Activated T-helper 9 cell treated with anti-CD3 and anti-CD28 coated beads, Interleukin-2, amount 50 U/mL, for 16 hours (primary cell): ENCODE results near the gene STAM.
A peak's percentile ranks its signal among the peaks of the same experiment; 100 is the strongest.
"Not testable (repeated sequence)": the region's sequence is repeated elsewhere in the genome, so short reads cannot be mapped to it uniquely, and the experiment has no call there.

Experiments used
- DNase-seq: peaks from one replicate; pipeline ENCODE4 v3.0.0-alpha.2; 2020; ENCODE audit warnings: low read depth

The STAM gene

DNA sequence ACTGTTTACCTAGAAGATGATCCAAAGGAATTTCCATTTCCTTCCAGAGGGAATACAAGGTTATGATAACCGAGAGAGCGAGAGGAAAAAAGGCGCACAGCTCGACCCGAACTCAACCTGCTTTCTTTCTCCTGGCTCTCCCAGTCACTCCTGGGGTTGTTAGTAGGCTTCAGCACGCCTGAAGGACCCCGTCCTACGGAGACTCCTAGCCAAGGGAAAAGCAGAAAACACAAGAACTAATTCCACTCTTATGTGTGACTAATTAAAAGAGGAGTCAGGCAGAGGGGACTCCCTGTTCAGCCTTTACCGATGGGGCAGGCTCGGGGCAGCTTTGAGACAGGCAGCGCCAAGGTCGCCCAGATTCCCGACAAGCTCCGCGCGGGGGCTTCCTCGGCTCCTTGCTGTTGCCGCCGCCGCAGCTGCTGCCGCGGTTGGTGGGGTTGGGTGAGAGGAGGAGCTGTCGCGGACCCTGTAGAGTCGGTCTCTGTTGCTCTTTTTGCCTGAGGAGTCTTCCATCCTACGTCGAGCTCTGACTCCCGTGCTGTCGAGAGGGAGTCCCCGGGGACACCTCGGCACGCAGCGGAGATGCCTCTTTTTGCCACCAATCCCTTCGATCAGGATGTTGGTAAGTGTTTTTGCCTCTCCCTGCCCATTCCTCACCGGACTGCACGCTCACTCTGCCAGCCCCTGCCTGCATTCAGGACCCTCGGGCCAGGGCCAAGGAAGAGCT, at the start of gene STAM:
STAM (plus strand) TSS at position 397 of the 730 bp plus-strand sequence; CDS start at position 586, 189 bp downstream.
- DNase-seq, result peak; percentile 85

DNA sequence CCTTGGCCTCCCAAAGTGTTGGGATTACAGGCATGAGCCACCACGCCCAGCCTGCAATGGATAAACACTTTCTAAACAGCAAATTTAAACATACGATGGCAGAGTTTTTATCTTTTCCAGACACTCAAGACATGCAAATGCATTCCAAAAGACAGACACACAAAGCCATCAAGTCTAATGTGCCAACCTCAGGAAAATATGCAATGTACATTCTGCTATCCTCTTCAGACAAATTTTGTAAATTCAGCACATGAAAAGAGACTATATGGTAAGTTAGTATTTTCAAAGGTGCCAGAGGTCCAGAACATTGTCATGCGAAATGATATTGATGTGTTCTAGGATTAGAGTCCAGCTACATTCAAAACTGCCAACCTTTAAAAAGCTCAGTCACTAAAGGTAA, 46.6 kb upstream of the STAM start:
- no peak for DNase-seq

DNA sequence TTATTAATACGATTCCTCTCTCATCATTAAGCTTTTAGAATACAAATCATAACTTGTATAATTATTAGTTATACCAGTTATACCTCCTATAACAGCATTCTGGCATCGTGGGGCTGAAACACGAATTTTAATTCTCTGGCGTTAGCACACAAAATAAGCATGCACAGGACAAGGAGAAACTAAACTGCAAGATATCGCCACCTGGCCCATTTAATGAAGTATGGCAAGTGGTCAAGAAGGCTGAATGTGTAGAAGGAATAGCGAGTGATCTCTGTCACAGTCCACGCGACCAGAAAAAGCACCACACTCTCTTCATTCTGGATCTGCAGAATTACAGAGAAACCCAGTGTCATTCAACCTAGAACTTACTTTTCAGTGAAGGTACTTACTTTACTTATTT, 44.9 kb upstream of the STAM start:
- DNase-seq, result no peak

DNA sequence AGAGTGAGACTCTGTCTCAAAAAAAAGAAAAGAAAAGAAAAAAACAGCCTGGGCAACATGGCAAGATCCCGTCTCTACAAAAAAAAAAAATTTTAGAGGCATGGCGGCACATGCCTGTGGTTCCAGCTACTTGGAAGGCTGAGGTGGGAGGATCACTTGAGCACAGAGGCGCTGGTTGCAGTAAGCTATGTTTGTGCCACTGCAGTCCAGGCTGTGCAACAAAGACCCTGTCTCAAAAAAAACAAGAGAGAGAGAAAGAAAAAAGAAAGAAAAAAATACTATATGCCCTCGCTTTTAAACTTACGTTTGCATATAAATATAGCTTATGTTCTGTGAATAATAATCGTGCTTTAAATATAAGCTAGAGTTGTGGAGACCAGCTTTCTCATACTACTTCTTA, 38.0 kb upstream of the STAM start:
- no peak for DNase-seq

DNA sequence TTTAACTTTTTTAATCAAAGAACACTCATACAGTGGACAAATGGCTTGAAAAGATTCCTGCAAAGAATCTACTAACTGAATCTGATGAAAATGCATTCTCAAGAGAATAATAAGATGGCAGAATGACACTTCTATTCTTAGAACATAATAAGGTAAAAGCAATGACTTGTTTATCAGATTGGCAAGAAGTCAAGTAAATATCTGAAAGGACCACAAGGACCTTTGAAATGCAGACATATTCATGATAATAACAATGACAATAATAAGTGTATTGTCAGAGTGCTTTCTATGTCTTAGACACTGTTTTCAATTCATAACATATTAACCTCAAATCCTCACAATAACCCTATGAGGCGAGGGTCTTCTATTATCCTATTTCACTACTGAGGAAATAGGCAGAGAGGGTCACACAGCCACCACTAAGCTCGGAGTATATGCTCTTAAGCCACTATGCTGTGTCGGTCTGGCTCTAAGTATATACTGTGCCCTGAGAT, 37.4 kb upstream of the STAM start:
- no peak for DNase-seq

DNA sequence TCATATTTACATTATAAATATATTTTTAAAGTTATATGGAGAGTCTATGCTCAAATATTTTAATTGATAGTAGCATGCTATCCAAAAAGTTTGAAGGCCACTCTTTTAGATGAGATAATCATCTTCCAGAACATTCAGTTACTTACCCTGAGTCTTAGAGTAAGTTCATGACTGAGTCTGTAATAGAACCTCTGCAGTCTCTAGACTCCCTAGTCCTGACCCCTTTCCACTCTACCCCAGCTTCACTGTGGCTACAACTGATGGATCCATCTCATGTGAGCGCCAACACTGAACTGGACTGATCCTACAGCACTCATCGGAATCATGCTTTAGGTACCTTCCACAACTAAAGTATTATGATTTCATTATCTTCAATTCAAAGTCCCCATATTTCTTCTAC, 36.9 kb upstream of the STAM start:
- no peak for DNase-seq

DNA sequence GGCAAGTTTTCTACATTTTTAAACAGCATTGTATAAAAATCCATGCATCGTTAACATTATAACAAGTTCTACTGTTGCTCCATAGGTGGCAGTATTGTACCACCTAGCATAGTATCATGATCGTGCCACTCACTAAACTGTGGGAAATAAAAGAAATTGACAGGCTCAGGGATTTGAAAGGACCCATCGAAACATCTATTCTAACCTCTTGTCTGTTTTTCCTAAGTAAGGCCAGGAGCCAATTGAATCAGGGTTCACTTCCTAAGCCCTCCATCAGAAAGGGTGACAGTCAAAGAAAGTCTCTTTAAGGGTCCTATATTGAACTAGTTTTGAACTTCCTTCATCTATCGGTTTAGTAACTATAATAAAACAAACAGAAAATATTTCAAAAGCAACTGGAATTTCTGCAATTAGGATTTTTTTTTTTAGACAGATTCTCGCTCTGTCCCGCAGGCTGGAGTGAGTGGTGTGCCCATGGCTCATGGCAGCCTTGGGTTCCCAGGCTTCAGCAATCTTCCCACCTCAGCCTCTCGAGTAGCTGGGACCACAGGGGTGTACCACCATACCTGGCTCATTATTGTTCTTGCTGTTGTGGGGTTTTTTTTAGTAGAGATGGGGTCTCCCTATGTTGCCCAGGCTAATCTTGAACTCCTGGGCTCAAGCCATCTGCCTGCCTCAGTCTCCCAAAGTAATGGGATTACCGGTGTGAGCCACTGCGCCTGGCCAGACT, 36.2 kb upstream of the STAM start:
- no peak for DNase-seq

DNA sequence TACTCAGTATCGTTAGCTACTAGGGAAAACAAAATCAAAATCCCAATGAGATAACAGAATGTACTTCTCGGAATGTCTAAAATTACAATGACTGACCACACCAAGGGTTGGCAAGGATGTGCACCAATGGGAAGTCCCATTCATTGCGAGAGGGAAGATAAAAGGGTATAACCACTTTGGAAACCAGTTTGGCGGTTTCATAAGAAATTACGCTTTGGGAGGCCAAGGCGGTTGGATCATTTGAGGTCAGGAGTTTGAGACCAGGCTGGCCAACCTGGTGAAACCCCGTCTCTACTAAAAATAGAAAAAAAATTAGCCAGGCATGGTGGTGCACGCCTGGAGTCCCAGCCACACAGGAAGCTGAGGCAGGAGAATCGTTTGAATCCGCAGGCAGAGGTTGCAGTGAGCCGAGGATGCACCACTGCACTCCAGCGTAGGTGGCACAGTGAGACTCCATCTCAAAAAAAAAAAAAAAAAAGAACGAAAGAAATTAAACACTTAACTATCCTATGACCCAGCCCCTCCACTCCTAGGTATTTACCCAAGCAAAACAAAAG, 34.4 kb upstream of the STAM start:
- no peak for DNase-seq

DNA sequence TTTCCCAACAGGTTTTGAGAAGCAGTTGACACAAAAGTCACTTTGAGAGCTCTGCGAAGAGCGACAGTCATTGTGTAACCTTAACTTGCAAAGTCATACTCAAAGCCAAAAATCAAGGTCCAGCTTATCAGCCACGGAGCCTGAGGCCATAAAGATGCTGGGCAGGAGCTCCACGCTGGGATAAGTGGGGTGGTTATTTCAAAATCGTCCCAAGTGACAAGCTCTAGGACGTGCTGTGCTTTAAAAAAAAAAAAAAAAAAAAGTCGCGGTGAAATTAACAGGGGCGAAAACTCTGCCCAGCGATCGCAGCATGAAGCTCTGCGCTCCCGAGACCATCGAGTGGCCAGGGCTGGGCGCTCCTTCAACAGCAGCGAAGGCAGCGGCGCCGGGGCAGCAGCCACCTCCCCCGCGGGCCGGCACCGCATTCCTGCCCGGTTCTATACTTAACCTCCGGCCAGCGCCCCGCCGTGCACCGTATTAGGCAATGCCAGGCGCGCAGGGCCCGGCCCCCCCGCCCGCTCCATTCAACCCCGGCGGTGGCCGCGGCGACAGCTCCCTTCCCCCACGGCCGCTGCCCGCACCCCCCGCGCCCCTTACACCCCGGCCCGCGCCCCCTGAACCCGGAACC, 27.4 kb upstream of the STAM start:
- DNase-seq, result peak; percentile 4

DNA sequence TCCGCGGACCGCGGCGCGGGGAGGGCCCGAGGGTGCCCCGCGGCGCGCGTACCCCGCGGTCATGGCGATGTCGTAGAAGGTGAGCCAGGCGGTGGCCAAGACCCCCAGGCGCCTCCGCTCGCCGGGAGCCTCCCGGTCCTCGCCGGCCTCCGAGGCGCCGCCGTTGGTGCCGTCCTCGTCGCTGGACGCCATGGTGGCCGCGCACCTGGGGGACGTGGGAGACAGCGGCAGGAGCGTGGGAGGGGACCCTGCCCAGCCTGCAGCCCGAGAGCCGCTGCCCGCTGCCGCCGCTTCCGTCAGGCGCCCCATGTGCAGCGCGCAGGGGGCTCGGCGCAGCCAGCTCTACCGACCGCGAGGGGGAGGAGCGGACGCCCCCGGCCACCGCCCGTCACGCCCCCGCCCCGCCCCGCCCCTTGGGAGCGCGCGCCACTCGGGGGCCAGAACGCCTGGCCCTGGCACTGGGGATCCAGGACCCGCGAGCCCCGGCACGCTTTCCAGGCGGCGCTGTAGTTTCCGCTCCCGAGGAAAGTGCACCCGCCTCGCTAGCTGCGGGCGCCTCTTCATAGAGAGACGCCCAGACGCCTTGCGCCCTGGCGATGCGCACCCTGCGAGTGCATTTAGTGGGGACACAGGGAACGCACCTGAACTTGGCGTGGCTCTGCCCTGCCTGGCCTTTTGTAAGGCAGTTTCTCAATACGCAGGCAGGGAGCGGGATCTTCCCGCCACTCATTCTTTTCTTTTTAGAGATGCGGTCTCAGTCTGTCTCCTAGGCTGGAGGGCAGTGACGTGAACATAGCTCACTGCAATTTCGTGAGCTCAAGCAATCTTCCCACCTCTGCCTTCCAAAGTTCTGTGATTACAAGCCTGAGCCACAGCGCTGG, 26.7 kb upstream of the STAM start, which contains the start of gene HACD1:
HACD1 (minus strand) TSS at position 344 of the 881 bp plus-strand sequence; CDS start at position 309, 35 bp downstream.
- DNase-seq, result peak; percentile 38

DNA sequence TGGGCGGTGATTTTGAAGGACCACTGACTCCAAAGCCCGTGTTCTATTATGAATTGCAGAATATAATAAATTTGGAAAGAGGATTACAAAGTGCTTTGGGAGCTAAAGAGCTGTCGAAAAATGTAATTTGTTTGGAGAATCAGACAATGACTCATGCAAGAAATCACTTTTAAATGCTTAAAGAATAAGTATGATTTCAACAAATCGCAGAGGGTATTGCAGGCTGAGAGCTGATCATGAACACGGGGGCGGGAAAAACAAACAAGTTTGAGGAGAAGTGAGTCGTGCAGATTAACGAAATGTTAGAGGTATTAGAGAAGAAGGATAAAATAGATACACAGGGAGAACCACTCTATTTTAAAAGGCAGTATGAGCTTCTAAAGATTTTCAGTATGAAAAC, 21.9 kb upstream of the STAM start:
- no peak for DNase-seq

DNA sequence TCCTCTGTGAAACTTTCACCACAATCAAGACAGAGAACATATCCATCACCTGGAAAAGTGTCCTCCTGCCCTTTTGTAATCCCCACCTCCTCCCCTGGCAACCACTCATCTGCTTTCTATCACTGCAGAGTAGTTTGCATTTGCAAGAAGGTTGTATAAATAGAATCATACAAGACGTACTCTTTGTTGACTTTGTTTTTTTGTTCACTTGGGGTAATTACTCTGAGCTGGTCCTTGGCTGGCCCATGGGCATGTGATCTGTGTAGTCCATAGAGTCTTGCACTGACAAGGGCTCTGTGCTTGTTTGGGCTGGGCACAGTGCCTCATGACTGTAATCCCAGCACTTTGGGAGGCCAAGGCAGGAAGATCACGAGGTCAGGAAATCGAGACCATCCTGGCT, 19.0 kb upstream of the STAM start:
- no peak for DNase-seq

DNA sequence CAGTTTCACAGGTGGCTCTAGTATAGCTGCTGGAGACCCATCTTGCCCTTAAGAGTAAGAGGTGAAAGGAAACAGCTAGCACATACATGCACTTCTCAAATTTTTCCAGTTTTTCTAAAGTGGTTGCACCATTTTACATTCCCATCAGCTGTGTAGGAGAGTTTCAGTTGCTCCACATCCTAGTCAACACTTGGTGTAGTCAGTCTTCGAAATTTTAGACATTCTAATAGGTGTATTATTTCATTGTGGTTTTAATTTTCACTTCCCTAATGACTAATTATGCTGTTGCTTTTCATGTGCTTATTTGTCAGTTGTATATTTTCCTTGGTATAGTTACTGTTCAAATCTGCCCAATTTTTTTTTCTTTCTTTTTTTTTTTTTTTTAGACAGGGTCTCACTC, 17.3 kb upstream of the STAM start:
- DNase-seq, result no peak

DNA sequence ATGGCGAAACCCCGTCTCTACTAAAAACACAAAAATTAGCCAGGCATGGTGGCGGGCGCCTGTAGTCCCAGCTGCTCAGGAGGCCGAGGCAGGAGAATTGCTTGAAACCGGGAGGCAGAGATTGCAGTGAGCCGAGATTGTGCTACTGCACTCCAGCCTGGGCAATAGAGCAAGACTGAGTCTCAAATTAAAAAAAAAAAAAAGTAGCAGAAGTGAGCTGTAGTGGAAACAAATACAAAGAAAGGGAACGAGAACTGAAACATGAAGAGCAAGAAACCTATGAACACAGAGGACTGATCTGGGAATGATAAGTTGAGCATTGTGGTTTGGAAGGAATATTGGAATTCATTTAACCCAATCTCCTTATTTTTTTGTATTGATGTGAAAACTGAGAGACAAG, 11.4 kb upstream of the STAM start:
- DNase-seq, result not testable (repeated sequence)

DNA sequence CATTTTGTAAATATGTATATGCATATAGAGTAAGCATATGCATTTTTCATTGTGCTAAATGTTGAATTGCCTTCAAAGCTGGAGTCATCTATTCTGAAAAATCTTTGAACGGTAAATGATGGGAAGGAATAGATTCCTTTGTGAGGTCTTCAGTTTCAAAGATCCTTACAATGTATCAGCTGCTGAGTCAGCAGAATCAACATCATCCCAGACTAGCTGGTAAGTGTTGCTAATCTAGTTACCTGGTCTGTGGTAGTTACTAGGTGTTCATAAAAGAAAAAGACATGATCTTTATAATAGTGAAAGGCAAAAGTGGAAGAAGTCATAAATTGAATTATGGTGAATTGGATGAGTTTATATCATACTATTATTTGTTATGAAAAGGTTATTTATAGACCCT, 10.6 kb upstream of the STAM start:
- DNase-seq, result no peak

DNA sequence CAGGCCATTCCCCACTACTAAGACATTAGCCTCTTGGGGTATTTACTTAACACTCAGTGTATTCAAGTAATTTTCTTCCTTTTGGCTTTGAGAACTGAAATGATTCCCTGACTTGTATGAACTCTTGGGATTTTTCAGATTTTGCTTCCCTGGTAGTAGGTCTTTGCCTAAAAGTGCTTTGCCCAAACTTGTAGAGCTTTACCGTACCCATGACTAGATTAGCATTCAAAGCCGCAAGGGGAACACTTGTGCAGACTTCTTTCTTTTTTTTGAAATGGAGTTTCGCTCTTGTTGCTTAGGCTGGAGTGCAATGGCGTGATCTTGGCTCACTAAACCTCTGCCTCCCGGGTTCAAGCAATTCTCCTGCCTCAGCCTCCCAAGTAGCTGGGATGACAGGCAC, 6.1 kb upstream of the STAM start:
- no peak for DNase-seq

DNA sequence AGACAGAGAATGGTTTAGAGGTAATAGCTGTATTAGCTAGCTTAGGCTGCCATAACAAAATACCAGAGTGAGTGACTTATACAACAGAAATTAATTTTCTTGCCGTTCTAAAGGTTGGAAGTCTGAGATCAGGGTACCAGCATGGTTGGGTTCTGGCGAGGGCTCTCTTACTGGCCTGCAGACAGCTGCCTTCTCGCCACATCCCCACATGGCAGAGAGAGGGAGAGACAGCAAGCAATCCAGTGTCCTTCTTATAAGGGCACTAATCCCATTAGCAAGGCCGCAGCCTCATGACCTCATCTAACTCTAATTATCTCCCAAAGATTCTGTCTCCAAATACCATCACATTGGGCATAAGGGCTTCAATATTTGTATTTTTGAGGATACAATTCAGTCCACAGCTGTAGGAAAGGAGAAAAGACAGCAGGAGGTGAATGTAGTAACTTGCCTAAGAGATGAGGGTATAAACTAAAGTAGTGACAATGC, 3.6 kb upstream of the STAM start:
- DNase-seq, result no peak

DNA sequence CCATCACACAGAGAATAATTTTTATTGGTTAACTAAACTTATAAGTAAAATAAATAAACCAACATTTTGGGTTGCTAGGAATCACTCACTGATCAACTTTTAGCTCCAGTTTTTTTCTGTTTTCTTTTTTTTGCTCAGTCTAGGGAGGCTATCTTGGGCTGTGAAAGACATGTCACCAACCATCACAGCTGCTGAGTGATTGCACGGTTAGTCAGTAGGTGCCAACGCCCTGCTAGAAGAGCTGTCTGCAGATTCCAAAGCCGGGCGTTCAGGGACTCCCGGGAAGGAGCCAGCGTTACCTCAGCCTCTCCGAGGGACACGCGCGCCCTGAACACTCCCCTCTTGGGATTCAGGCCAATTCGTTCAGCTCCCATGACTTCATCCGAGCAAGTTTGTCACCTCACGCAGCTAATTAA, 604 bp upstream of the STAM start:
- no peak for DNase-seq

DNA sequence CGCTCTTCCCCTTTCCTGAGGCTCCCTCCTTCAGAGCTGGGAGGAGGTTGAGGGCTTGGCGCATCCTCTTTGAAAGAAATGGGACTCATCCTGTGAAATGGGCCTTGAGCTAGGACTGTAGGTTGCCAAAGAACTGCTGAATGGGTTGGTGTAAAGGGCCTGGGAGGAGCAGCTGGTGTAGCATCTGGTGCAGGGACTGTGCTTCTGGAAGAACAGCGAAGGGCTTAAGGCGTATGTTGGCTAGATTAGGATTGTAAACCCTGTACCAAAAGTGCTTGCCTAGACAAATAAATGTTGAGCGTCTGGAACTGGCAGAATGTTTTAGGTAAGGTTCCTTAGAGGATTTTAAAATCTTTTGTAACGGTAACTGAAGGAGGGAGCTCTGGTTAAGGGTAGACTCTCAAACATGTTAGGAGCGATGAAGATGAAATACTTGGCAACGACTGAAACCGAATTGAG, 563 bp downstream of the STAM start:
- no peak for DNase-seq

DNA sequence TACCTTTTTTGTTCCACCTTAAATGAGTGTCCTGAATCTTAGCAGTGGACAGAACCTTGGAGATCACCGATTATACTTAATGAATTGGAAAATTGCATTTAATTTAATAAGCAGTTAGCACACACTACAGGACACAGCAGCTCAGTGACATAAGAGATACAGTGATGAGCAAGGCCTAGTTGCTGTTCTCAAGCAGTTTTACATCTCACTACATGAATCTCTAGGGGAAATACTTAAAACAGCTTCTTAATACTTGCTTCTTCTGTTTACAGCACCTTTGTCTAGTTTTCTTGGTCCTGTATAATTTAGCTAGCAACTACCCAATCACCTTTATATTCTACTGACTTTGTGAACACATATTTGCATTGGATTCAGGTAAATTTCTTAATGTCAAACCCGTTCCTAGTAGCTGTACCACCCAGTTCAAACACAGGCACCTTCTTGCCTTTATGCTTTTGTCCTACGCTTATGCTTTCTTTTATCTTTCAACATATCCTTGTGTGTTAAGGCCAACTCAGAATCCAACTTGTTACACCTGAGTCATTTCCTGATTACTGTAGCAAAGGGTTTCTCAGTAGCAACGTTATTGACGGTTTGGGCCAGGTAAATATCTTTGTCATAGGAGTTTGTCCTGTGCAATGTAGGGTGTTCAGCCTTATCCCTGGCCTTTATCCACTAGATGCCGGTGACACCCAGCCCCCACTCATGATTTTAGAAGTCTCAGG, 1.8 kb downstream of the STAM start:
- no peak for DNase-seq

DNA sequence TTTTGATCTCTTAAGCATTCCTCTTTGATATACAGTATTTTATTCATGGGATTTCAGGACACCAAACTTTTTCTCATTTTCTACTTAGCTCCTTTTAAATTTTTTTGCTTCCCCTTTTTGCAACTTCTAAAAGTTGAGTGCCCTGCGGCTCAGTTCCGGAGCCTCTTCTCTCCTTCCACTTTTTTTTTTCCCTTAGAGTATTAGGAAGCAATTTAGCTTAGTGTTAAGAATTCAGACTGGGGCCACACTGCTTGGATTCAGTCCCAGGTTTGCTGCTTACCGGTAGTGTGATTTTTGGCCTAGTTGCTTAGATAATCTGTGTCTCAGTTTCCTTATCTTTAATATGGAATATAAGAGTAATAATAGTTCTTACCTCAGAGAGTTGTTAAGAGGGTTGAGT, 3.4 kb downstream of the STAM start:
- no peak for DNase-seq
